ENCODE results near the gene RAP1B. TPM values are rescaled to one million over a fixed set of nuclear protein-coding genes. Genes with fewer than 3 reads are reported as not detected.

Gene RAP1B
- 92.2 and 134 TPM in 2 replicates for total RNA-seq

GRCh38 chr12:68610370-68611093 lies at the start of gene RAP1B:
Gene RAP1B (plus strand): TSS chr12:68610899. CDS start chr12:68648725, 37,826 bp downstream.
- DNase-seq (ENCODE audit: low read depth in 2 of 2) = peak; percentile 94

GRCh38 chr12:68561830-68562229 lies 48.9 kb upstream of the RAP1B start:
- DNase-seq (ENCODE audit: low read depth in 2 of 2) = no peak

GRCh38 chr12:68564166-68564565 lies 46.5 kb upstream of the RAP1B start:
- no peak for DNase-seq (ENCODE audit: low read depth in 2 of 2)

- DNase-seq (ENCODE audit: low read depth in 2 of 2) = peak; percentile 63 to 90
These were observed 45.3 kb upstream of the RAP1B start for GRCh38 chr12:68565391-68565903.

- no peak for DNase-seq (ENCODE audit: low read depth in 2 of 2)
These were observed 41.7 kb upstream of the RAP1B start for GRCh38 chr12:68568922-68569569.

GRCh38 chr12:68572661-68573060 lies 38.0 kb upstream of the RAP1B start:
- DNase-seq (ENCODE audit: low read depth in 2 of 2) = no peak

GRCh38 chr12:68573406-68573805 lies 37.3 kb upstream of the RAP1B start:
- no peak for DNase-seq (ENCODE audit: low read depth in 2 of 2)

GRCh38 chr12:68577949-68578348 lies 32.8 kb upstream of the RAP1B start:
- no peak for DNase-seq (ENCODE audit: low read depth in 2 of 2)

GRCh38 chr12:68578765-68579164 lies 31.9 kb upstream of the RAP1B start:
- DNase-seq (ENCODE audit: low read depth in 2 of 2) = no peak

- DNase-seq (ENCODE audit: low read depth in 2 of 2) = no peak
These were observed 31.4 kb upstream of the RAP1B start for GRCh38 chr12:68579254-68579653.

GRCh38 chr12:68580911-68581310 lies 29.8 kb upstream of the RAP1B start:
- no peak for DNase-seq (ENCODE audit: low read depth in 2 of 2)

- DNase-seq (ENCODE audit: low read depth in 2 of 2) = no peak
These were observed 28.8 kb upstream of the RAP1B start for GRCh38 chr12:68581926-68582325.

- DNase-seq (ENCODE audit: low read depth in 2 of 2) = no peak
These were observed 24.7 kb upstream of the RAP1B start for GRCh38 chr12:68585966-68586365.

GRCh38 chr12:68587448-68587873 lies 23.2 kb upstream of the RAP1B start:
- no peak for DNase-seq (ENCODE audit: low read depth in 2 of 2)

GRCh38 chr12:68589194-68589593 lies 21.5 kb upstream of the RAP1B start:
- DNase-seq (ENCODE audit: low read depth in 2 of 2) = no peak

GRCh38 chr12:68591734-68592418 lies 18.8 kb upstream of the RAP1B start:
- no peak for DNase-seq (ENCODE audit: low read depth in 2 of 2)

GRCh38 chr12:68595241-68595640 lies 15.5 kb upstream of the RAP1B start:
- DNase-seq (ENCODE audit: low read depth in 2 of 2) = no peak

- no peak for DNase-seq (ENCODE audit: low read depth in 2 of 2)
These were observed 8.9 kb upstream of the RAP1B start for GRCh38 chr12:68601767-68602166.

GRCh38 chr12:68602720-68603119 lies 8.0 kb upstream of the RAP1B start:
- DNase-seq (ENCODE audit: low read depth in 2 of 2) = no peak

- DNase-seq (ENCODE audit: low read depth in 2 of 2) = no peak
These were observed 2.5 kb upstream of the RAP1B start for GRCh38 chr12:68608191-68608590.

GRCh38 chr12:68609998-68610369 lies 715 bp upstream of the RAP1B start:
- peak; percentile 38 to 44 for DNase-seq (ENCODE audit: low read depth in 2 of 2)

GRCh38 chr12:68611094-68611805 lies 551 bp downstream of the RAP1B start:
- DNase-seq (ENCODE audit: low read depth in 2 of 2) = peak; percentile 77 to 78
